Fibroblast of lung (primary cell): Measurements from ENCODE around the gene DOCK3.

Source experiments
- EZH2 ChIP-seq: IDR thresholded peaks from 2 replicates; pipeline ENCODE4 v1.5.1; 2012; ENCODE audit warnings: low read length, control low read depth, mild to moderate bottlenecking; ENCODE audit errors: missing control alignments
- TF ChIP-seq, protein P1 (sequence below), 2 donors: IDR thresholded peaks in 1 of 2; conservative IDR thresholded peaks in 1 of 2; 1 replicate in 1 of 2; 2 replicates in 1 of 2; pipeline ENCODE4 v1.5.1; 2011 to 2012; ENCODE audit warnings: low read length in 2 of 2, control low read depth in 1 of 2, inconsistent platforms in 1 of 2, low read depth in 1 of 2, mild to moderate bottlenecking in 1 of 2

DNA sequence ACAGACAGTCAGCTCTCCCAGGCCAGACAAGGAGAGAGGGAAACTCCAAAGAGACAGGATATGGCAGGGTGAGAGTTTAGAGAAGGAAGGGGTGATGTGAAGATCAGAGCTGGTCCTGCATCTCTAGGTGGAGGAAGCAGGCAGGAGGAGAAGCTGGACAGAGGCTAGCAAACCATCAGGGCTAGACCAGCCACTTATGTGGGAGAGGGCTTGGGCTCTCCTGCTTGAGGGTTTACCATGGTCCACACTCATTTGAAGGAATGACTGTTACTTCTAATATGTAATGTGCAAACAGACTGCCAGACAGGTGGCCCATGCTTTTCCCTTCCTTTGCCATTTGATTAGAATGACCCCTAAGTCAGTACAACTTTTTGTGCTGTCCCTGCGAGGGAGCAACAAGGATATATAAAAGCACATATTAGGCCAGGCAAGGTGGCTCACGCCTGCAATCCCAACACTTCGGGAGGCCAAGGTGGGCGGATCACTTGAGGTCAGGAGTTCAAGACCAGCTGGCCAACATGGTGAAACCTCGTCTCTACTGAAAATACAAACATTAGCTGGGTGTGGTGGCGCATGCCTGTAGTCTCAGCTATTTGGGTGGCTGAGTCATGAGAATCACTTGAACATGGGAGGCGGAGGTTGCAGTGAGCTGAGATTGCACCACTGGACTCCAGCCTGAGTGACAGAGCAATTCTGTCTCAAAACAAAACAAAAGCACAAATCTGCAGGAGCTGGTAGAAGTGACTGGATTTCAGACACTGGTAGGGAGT lies 669.4 kb downstream of the DOCK3 start:
- TF ChIP-seq, protein P1, sequence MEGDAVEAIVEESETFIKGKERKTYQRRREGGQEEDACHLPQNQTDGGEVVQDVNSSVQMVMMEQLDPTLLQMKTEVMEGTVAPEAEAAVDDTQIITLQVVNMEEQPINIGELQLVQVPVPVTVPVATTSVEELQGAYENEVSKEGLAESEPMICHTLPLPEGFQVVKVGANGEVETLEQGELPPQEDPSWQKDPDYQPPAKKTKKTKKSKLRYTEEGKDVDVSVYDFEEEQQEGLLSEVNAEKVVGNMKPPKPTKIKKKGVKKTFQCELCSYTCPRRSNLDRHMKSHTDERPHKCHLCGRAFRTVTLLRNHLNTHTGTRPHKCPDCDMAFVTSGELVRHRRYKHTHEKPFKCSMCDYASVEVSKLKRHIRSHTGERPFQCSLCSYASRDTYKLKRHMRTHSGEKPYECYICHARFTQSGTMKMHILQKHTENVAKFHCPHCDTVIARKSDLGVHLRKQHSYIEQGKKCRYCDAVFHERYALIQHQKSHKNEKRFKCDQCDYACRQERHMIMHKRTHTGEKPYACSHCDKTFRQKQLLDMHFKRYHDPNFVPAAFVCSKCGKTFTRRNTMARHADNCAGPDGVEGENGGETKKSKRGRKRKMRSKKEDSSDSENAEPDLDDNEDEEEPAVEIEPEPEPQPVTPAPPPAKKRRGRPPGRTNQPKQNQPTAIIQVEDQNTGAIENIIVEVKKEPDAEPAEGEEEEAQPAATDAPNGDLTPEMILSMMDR (conservative IDR thresholded peaks at IDR 0.05 in 1 of 2, IDR thresholded peaks at IDR 0.05 in 1 of 2; ENCODE audit: low read depth in 1 of 2, low read length in 2 of 2), result no peak
- TF ChIP-seq EZH2, result no peak
